Activated naive CD4-positive, alpha-beta T cell treated with anti-CD3 and anti-CD28 coated beads, Interleukin-2, amount 10 ng/mL, durations not matched to agents 5 hours and 36 hours (primary cell): ENCODE measurements around the gene NR4A3. TPM values are rescaled to one million over a fixed set of nuclear protein-coding genes. Genes with fewer than 3 reads are reported as not detected.

Source experiments
- total RNA-seq, 2 experiments: library from RNA; stranded (reverse); gene quantifications; one replicate each; pipeline ENCODE4 v1.2.3, GENCODE V29; 2021

Gene NR4A3
- total RNA-seq: under 1 TPM; 0.24 to 0.48 TPM

GRCh38 chr9:99821396-99822108 is at the start of gene NR4A3:
Gene NR4A3, plus strand, starts transcription at chr9:99821885. Its CDS starts 6,158 bp downstream, at chr9:99828043.

GRCh38 chr9:99906403-99907207 is 84.9 kb downstream of the NR4A3 start, which contains the start of gene STX17:
Gene STX17, plus strand, starts transcription at chr9:99906654. Its CDS starts 8,586 bp downstream, at chr9:99915240.

Other genes starting within 250 kb of the NR4A3 start
- 10 to 100 TPM; 35.5 to 40.0 TPM for gene STX17, start 84.8 kb downstream of the NR4A3 start, total RNA-seq